SK-N-SH (cell line): ENCODE data around the gene SEMA4B. TPM values are rescaled to one million over a fixed set of nuclear protein-coding genes. Genes with fewer than 3 reads are reported as not detected.

ENCODE experiments used
- CTCF ChIA-PET: fragments of 300-600, 350-600 bp; formaldehyde crosslinking; extraction: SDS; loops from one replicate; lab custom pipeline; 2021; lab: Yijun Ruan, JAX
- POLR2A ChIA-PET: fragments of 350-600 bp; sonication (Branson Sonifier 250); formaldehyde crosslinking; extraction: SDS; loops from one replicate; lab custom pipeline; 2020; ENCODE audit warnings: antibody characterized with exemption, inconsistent platforms; lab: Yijun Ruan, JAX
- DNase-seq: peaks from one replicate; pipeline ENCODE4 v3.0.0; 2012
- H2AFZ ChIP-seq: fragments of 200-600 bp; sonication (generic); 2 replicates; pipeline ENCODE4 v1.8.1; 2016; ENCODE audit warnings: antibody characterized with exemption, mild to moderate bottlenecking, low read depth
- H3F3A ChIP-seq: fragments of 200-600 bp; sonication (generic); replicated peaks from 2 replicates; pipeline ENCODE3; 2016; ENCODE audit warnings: antibody characterized with exemption, mild to moderate bottlenecking; ENCODE audit not compliant: insufficient read depth
- H3K27ac ChIP-seq, 2 experiments: fragments of 200-500 bp in 1 of 2; fragments of 200-600 bp in 1 of 2; sonication (Bioruptor generic) in 1 of 2; sonication (generic), shearing (Covaris generic) in 1 of 2; 2 replicates each; pipeline versions ENCODE4 v1.5.1 to v1.6.1; 2014 to 2016; ENCODE audit warnings: low read depth in 2 of 2, inconsistent platforms in 1 of 2, low read length in 1 of 2, mild to moderate bottlenecking in 1 of 2, mixed read lengths in 1 of 2
- H3K27me3 ChIP-seq: fragments of 200-600 bp; sonication (generic), shearing (Covaris generic); 2 replicates; pipeline ENCODE4 v1.6.1; 2016; ENCODE audit warnings: mixed run types; ENCODE audit not compliant: insufficient read depth
- H3K36me3 ChIP-seq, 2 experiments: fragments of 200-500 bp in 1 of 2; fragments of 200-600 bp in 1 of 2; sonication (Bioruptor generic) in 1 of 2; sonication (generic) in 1 of 2; replicated peaks in 1 of 2; 2 replicates each; pipeline versions ENCODE3 to v1.5.1; 2014 to 2016; ENCODE audit warnings: low read length in 1 of 2, mild to moderate bottlenecking in 1 of 2; ENCODE audit not compliant: insufficient read depth in 2 of 2, control insufficient read depth in 1 of 2
- H3K4me1 ChIP-seq, 2 experiments: fragments of 200-500 bp in 1 of 2; fragments of 200-600 bp in 1 of 2; sonication (Bioruptor generic) in 1 of 2; sonication (generic), shearing (Covaris generic) in 1 of 2; 2 replicates each; pipeline versions ENCODE4 v1.5.1 to v1.6.1; 2014 to 2016; ENCODE audit warnings: low read depth in 1 of 2, low read length in 1 of 2, mixed run types in 1 of 2; ENCODE audit not compliant: insufficient read depth in 2 of 2, control insufficient read depth in 1 of 2
- H3K4me2 ChIP-seq: fragments of 200-600 bp; sonication (generic), shearing (Covaris generic); 2 replicates; pipeline ENCODE4 v1.6.1; 2017; ENCODE audit warnings: mixed run types
- H3K4me3 ChIP-seq, 2 experiments: fragments of 200-500 bp in 1 of 2; fragments of 200-600 bp in 1 of 2; sonication (Bioruptor generic) in 1 of 2; sonication (generic), shearing (Covaris generic) in 1 of 2; 2 replicates each; pipeline versions ENCODE4 v1.5.1 to v1.8.1; 2014 to 2016; ENCODE audit warnings: low read depth in 2 of 2, inconsistent platforms in 1 of 2, low read length in 1 of 2, mild to moderate bottlenecking in 1 of 2, mixed read lengths in 1 of 2, moderate library complexity in 1 of 2
- H3K79me2 ChIP-seq: fragments of 200-600 bp; sonication (generic); 2 replicates; pipeline ENCODE4 v1.8.1; 2017; ENCODE audit warnings: mild to moderate bottlenecking; ENCODE audit not compliant: insufficient read depth
- H3K9ac ChIP-seq: fragments of 200-600 bp; sonication (generic); 2 replicates; pipeline ENCODE4 v1.6.1; 2017; ENCODE audit warnings: mixed run types
- H3K9me2 ChIP-seq: fragments of 200-600 bp; sonication (generic); 2 replicates; pipeline ENCODE4 v1.6.1; 2017; ENCODE audit warnings: mixed run types
- H3K9me3 ChIP-seq: fragments of 200-600 bp; sonication (generic); 2 replicates; pipeline ENCODE4 v1.6.1; 2017; ENCODE audit warnings: mixed run types, mild to moderate bottlenecking, moderate library complexity
- H4K20me1 ChIP-seq: fragments of 200-600 bp; sonication (generic); 2 replicates; pipeline ENCODE4 v1.6.1; 2017; ENCODE audit warnings: mild to moderate bottlenecking, mixed run types; ENCODE audit not compliant: insufficient read depth
- CHD2 ChIP-seq: fragments of 150-350 bp; IDR thresholded peaks from 2 replicates; pipeline ENCODE4 v1.6.1; 2018; ENCODE audit warnings: low read length; ENCODE audit not compliant: partially characterized antibody
- ELF1 ChIP-seq: IDR thresholded peaks from 2 replicates; pipeline ENCODE4 v1.4.0; 2012
- EP300 ChIP-seq, 2 experiments: IDR thresholded peaks; 2 replicates each; pipeline versions ENCODE4 v1.4.0 to v1.6.1; 2012; ENCODE audit warnings: borderline replicate concordance in 1 of 2, low read depth in 1 of 2, low read length in 1 of 2
- FOSL2 ChIP-seq: IDR thresholded peaks from 2 replicates; pipeline ENCODE4 v1.4.0; 2012; ENCODE audit warnings: low read depth, mild to moderate bottlenecking, moderate library complexity, borderline replicate concordance
- FOXJ3 ChIP-seq: sonication (generic); formaldehyde crosslinking; IDR thresholded peaks from 2 replicates; pipeline ENCODE4 v1.5.1; 2020; ENCODE audit warnings: mild to moderate bottlenecking, missing genetic modification reagents
- GATA2 ChIP-seq: sonication (generic); formaldehyde crosslinking; IDR thresholded peaks from 2 replicates; pipeline ENCODE4 v1.5.0; 2020; ENCODE audit warnings: mild to moderate bottlenecking, missing genetic modification reagents
- NRF1 ChIP-seq: IDR thresholded peaks from 2 replicates; pipeline ENCODE4 v1.6.1; 2012; ENCODE audit warnings: low read depth, mild to moderate bottlenecking, low read length
- RCOR1 ChIP-seq: fragments of 150-350 bp; IDR thresholded peaks from 2 replicates; pipeline ENCODE4 v1.6.1; 2017; ENCODE audit warnings: antibody characterized with exemption, low read length
- RFX5 ChIP-seq: IDR thresholded peaks from 2 replicates; pipeline ENCODE4 v1.6.1; 2012; ENCODE audit warnings: mild to moderate bottlenecking, improper control_type of control experiment, low read length
- SIN3A ChIP-seq: IDR thresholded peaks from 2 replicates; pipeline ENCODE4 v1.6.1; 2012; ENCODE audit warnings: low read depth, mild to moderate bottlenecking, low read length, moderate library complexity, borderline replicate concordance
- WGBS: methylation state at CpG from one replicate; pipeline ENCODE4 v1.1.6; 2017; ENCODE audit warnings: low lambda C conversion rate; 5-methylcytosine and 5-hydroxymethylcytosine counted together
- polyA plus RNA-seq, 3 experiments: library from polyadenylated mRNA; depleted of rRNA; stranded (reverse); fragments of >200 nt; gene quantifications; 2 replicates each; pipeline ENCODE4 v1.2.3, GENCODE V29; 2012
- TF ChIP-seq, protein P1 (sequence below): IDR thresholded peaks from 2 replicates; pipeline ENCODE4 v1.4.0; 2012; ENCODE audit warnings: low read depth, borderline replicate concordance
- TF ChIP-seq, protein P2 (sequence below): IDR thresholded peaks from 2 replicates; pipeline ENCODE4; 2012
- TF ChIP-seq, protein P3 (sequence below): IDR thresholded peaks from 2 replicates; pipeline ENCODE4 v1.6.1; 2012; ENCODE audit warnings: mild to moderate bottlenecking, low read depth, low read length, moderate library complexity

Gene SEMA4B
- polyA plus RNA-seq, 1 of the 3 experiments (the other 2 are of a cell fraction), result 38.9 TPM

DNA sequence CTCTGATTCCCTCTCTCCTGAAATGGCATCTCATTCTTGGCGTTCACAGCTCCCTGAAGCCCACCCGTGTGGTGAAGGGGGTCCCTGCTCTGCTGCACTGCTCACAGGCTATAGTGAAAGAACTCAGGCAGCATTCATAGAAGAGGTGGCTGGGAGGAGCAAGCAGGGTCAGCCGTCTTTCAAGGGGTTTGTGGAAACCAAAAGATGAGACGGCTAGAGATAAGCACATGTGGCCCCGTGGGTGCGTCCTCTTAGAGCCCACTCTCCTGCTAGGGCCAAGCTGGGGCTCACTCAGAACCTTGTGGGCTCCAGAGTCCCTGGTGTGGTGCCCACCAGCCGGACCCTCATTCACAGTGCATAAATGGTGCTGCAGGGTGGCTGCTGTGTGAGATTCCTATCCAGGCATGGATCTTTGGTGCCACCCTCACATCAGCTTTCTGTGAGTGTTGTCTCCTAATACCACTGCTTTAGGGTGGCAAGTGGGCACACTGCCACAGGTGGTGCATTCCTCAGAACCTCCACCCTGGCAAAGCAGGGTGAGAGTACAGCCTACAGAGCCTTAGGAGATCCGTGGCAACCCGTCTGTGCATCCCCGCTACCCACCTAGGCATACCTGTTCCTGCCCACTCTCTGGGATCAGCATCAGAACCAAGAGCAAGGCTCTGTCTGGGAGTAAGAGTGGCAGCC is 11.2 kb upstream of the SEMA4B start:
- CTCF ChIA-PET, result interaction anchor here (3.9 to 4.4 kb wide), 2 partner anchors 11 to 31 kb away, joined by 17 to 22 read pairs; partner anchors contain the start of gene SEMA4B

DNA sequence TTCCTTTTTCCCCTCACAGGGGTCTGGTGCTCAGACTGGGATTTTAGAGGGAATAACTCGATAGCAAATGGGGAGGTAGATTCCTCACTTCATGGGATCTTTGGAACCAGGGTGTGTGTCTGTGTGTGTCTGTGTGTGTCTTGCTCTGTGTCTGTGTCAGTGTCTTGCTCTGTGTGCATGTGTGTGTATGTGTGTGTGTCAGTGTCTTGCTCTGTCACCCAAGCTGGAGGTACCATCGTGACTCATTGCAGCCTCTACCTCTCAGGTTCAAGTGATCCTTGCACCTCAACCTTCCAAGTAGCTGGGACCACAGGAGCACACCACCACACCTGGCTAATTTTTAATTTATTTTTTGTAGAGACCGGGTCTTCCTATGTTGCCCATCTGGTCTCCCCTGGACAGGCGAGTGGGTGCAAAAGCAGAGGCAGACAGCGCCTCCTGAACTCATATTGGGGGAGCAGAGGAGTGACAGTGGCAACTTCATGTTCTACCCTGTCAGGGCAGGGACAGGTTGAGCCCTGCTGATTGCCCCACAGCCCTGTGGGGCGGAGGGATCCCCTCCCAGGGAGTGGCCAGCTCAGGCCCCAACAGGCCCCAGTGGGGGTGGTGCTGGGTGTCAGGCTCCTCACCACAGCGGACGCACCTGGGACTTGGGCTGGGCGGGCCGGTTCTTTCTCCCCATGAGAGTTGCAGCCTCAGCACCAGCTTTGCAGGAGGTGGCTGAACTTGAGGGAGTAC is 10.4 kb upstream of the SEMA4B start:
- H3K9me2 ChIP-seq, result no peaks in the 10 kb centered on the region
- peaks cover 11% of the 10 kb centered on the region for H3F3A ChIP-seq
- ChIA-PET POLR2A (interaction anchor here (1.3 to 2.1 kb wide), 3 partner anchors 11 to 42 kb away, joined by 3 to 35 read pairs (median 11); partner anchors contain the start of gene SEMA4B), CTCF (interaction anchor here (1.1 to 4.4 kb wide), 5 partner anchors 10 to 129 kb away, joined by 3 to 22 read pairs (median 7); partner anchors contain the start of gene SEMA4B)
- H3K9ac ChIP-seq, result no peak overlapping the region
- H4K20me1 ChIP-seq, result no peaks in the 10 kb centered on the region
- peaks cover 8 to 42% of the 10 kb centered on the region in 2 experiments; a peak in 3 of 4 replicates for H3K4me1 ChIP-seq
- TF ChIP-seq FOSL2, result no peak
- TF ChIP-seq RFX5, result no peak
- TF ChIP-seq CHD2, result no peak
- TF ChIP-seq SIN3A, result no peak
- no peak for TF ChIP-seq EP300 (IDR thresholded peaks at IDR 0.05; ENCODE audit: borderline replicate concordance in 1 of 2, low read depth in 1 of 2, low read length in 1 of 2)
- TF ChIP-seq, protein P1, sequence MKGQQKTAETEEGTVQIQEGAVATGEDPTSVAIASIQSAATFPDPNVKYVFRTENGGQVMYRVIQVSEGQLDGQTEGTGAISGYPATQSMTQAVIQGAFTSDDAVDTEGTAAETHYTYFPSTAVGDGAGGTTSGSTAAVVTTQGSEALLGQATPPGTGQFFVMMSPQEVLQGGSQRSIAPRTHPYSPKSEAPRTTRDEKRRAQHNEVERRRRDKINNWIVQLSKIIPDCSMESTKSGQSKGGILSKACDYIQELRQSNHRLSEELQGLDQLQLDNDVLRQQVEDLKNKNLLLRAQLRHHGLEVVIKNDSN, result no peak
- TF ChIP-seq RCOR1, result no peak
- TF ChIP-seq, protein P2, sequence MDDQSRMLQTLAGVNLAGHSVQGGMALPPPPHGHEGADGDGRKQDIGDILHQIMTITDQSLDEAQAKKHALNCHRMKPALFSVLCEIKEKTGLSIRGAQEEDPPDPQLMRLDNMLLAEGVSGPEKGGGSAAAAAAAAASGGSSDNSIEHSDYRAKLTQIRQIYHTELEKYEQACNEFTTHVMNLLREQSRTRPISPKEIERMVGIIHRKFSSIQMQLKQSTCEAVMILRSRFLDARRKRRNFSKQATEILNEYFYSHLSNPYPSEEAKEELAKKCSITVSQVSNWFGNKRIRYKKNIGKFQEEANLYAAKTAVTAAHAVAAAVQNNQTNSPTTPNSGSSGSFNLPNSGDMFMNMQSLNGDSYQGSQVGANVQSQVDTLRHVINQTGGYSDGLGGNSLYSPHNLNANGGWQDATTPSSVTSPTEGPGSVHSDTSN, result no peak
- TF ChIP-seq, protein P3, sequence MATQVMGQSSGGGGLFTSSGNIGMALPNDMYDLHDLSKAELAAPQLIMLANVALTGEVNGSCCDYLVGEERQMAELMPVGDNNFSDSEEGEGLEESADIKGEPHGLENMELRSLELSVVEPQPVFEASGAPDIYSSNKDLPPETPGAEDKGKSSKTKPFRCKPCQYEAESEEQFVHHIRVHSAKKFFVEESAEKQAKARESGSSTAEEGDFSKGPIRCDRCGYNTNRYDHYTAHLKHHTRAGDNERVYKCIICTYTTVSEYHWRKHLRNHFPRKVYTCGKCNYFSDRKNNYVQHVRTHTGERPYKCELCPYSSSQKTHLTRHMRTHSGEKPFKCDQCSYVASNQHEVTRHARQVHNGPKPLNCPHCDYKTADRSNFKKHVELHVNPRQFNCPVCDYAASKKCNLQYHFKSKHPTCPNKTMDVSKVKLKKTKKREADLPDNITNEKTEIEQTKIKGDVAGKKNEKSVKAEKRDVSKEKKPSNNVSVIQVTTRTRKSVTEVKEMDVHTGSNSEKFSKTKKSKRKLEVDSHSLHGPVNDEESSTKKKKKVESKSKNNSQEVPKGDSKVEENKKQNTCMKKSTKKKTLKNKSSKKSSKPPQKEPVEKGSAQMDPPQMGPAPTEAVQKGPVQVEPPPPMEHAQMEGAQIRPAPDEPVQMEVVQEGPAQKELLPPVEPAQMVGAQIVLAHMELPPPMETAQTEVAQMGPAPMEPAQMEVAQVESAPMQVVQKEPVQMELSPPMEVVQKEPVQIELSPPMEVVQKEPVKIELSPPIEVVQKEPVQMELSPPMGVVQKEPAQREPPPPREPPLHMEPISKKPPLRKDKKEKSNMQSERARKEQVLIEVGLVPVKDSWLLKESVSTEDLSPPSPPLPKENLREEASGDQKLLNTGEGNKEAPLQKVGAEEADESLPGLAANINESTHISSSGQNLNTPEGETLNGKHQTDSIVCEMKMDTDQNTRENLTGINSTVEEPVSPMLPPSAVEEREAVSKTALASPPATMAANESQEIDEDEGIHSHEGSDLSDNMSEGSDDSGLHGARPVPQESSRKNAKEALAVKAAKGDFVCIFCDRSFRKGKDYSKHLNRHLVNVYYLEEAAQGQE, result no peak
- TF ChIP-seq ELF1, result no peak
- no peak for TF ChIP-seq NRF1
- TF ChIP-seq GATA2 (CRISPR knock-in tag), result no peak
- H2AFZ ChIP-seq, result no peak overlapping the region
- no peak overlapping the region for H3K4me2 ChIP-seq
- DNase-seq, result no peak
- no peaks in the 10 kb centered on the region for H3K9me3 ChIP-seq
- 81% methylated on average over 6 of the region's 10 CpGs for whole genome bisulfite sequencing
- no peaks in the 10 kb centered on the region for H3K27me3 ChIP-seq
- H3K79me2 ChIP-seq, result peaks cover 8% of the 10 kb centered on the region
- no peak overlapping the region for H3K4me3 ChIP-seq
- H3K36me3 ChIP-seq, result no peaks in the 10 kb centered on the region
- H3K27ac ChIP-seq, result peak overlapping the region in 1 of 2 experiments; percentile 87; a peak in 2 of 4 replicates

More for the DNA sequence above, 11.2 kb upstream of the SEMA4B start:
- no peaks in the 10 kb centered on the region for H4K20me1 ChIP-seq
- peaks cover 18% of the 10 kb centered on the region for H3F3A ChIP-seq
- H3K9ac ChIP-seq, result no peak overlapping the region
- H2AFZ ChIP-seq, result no peak overlapping the region
- H3K4me1 ChIP-seq, result peaks cover 8 to 45% of the 10 kb centered on the region in 2 experiments; a peak in 3 of 4 replicates
- H3K79me2 ChIP-seq, result peaks cover 8% of the 10 kb centered on the region
- WGBS, result 83% methylated on average over 9 of the region's 10 CpGs
- no peaks in the 10 kb centered on the region for H3K27me3 ChIP-seq
- no peak overlapping the region for H3K4me3 ChIP-seq
- TF ChIP-seq RCOR1 (no peak), FOXJ3 (CRISPR knock-in tag) (no peak)
- no peaks in the 10 kb centered on the region for H3K36me3 ChIP-seq
- DNase-seq, result no peak
- H3K27ac ChIP-seq, result peak overlapping the region in 1 of 2 experiments; percentile 8; a peak in 1 of 4 replicates
- no peaks in the 10 kb centered on the region for H3K9me3 ChIP-seq
- POLR2A ChIA-PET, result interaction anchor here (1.3 kb wide), 1 partner anchor 43 kb away, joined by 3 read pairs; no protein-coding TSS in a partner anchor
- no peaks in the 10 kb centered on the region for H3K9me2 ChIP-seq
- H3K4me2 ChIP-seq, result no peak overlapping the region
